Fibroblast of mammary gland (primary cell): ENCODE results near the gene MAN1A2.
A peak's percentile ranks its signal among the peaks of the same experiment; 100 is the strongest.

ENCODE experiments used
- DNase-seq: peaks from one replicate; pipeline ENCODE4 v3.0.0-alpha.2; 2010; ENCODE audit warnings: low read depth
- H3K4me3 ChIP-seq: 2 replicates; pipeline ENCODE4 v1.5.1; 2011; ENCODE audit warnings: low read depth, mild to moderate bottlenecking, low read length, moderate library complexity; ENCODE audit not compliant: control insufficient read depth
- CTCF ChIP-seq: conservative IDR thresholded peaks from 2 replicates; pipeline ENCODE4 v1.5.1; 2011; ENCODE audit warnings: low read depth, low read length, inconsistent platforms; ENCODE audit not compliant: control insufficient read depth, insufficient read depth

The MAN1A2 gene

GRCh38 chr1:117327011-117327410 is 40.2 kb upstream of the MAN1A2 start:
- DNase-seq: no peak
- no peak overlapping the region for H3K4me3 ChIP-seq
- TF ChIP-seq CTCF: no peak

GRCh38 chr1:117335376-117336086 is 31.7 kb upstream of the MAN1A2 start:
- no peak for DNase-seq
- no peak for TF ChIP-seq CTCF

GRCh38 chr1:117336088-117336817 is 31.0 kb upstream of the MAN1A2 start:
- no peak for TF ChIP-seq CTCF
- H3K4me3 ChIP-seq: no peak overlapping the region
- DNase-seq: no peak

More at GRCh38 chr1:117335376-117336086, 31.7 kb upstream of the MAN1A2 start:
- H3K4me3 ChIP-seq: no peak overlapping the region

GRCh38 chr1:117339866-117340700 is 27.2 kb upstream of the MAN1A2 start:
- TF ChIP-seq CTCF: no peak
- DNase-seq: peak; percentile 71

GRCh38 chr1:117341123-117341522 is 26.1 kb upstream of the MAN1A2 start:
- DNase-seq: no peak
- no peak overlapping the region for H3K4me3 ChIP-seq
- no peak for TF ChIP-seq CTCF

More at GRCh38 chr1:117339866-117340700, 27.2 kb upstream of the MAN1A2 start:
- no peak overlapping the region for H3K4me3 ChIP-seq

GRCh38 chr1:117342397-117342796 is 24.9 kb upstream of the MAN1A2 start:
- TF ChIP-seq CTCF: no peak
- H3K4me3 ChIP-seq: no peak overlapping the region
- DNase-seq: no peak
